ENCODE results near the gene TIMMDC1. TPM values are rescaled to one million over a fixed set of nuclear protein-coding genes. Genes with fewer than 3 reads are reported as not detected.

The TIMMDC1 gene
- polyA plus RNA-seq, 1 of the 3 experiments (the other 2 are of a cell fraction), result 128 TPM

DNA sequence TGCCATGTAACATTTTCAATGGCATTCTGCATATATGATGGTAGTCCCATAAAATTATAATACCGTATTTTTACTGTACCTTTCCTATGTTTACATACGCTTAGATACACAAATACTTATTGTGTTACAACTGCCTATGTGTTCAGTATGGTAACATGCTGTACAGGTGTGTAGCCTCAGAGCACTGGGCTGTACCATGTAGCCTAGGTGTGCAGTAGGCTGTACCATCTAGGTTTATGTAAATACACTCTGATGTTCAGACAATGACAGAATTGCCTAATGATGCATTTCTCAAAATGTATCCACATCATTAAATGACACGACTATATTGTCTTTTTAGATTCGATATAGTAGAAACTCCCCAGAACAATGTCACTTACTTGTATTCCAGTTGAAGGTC is 38.4 kb downstream of the TIMMDC1 start (continued):
- no peak for TF ChIP-seq FOSL2 (IDR thresholded peaks at IDR 0.05; ENCODE audit: borderline replicate concordance, low read depth)

DNA sequence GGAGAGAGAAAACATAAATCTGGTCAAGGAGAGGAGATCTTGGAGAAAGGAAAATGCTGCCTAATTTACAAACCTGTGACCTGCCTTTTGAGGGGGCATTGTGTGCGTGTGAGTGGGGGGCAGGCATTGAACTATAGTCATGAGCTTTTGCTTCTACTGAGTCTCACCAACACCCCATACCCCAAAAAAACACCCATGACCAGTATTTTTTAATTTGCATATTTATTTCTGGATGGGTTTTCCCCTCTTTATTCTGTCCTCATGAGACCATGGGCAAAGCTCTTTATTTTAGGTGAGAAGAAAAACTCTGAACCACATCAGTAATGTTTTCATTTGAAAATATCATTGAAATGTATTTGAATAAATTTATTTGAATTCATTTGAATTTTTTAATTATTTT is 40.4 kb downstream of the TIMMDC1 start:
- Histone ChIP-seq H3K36me3 (replicated peaks in 1 of 2; ENCODE audit: control insufficient read depth in 1 of 2, insufficient read depth in 2 of 2, low read length in 1 of 2) (no peaks in the 10 kb centered on the region), H3F3A (replicated peaks; ENCODE audit: insufficient read depth) (no peaks in the 10 kb centered on the region), H3K27ac (ENCODE audit: low read depth in 2 of 2, low read length in 1 of 2) (no peak overlapping the region), H3K4me2 (no peak overlapping the region), H3K9me3 (no peaks in the 10 kb centered on the region), H3K79me2 (ENCODE audit: insufficient read depth) (no peaks in the 10 kb centered on the region), H3K9me2 (no peaks in the 10 kb centered on the region), H2AFZ (ENCODE audit: low read depth) (no peak overlapping the region), H3K27me3 (ENCODE audit: insufficient read depth) (no peaks in the 10 kb centered on the region), H3K4me3 (ENCODE audit: low read depth in 2 of 2, low read length in 1 of 2) (no peak overlapping the region), H4K20me1 (ENCODE audit: insufficient read depth) (no peaks in the 10 kb centered on the region), H3K9ac (no peak overlapping the region), H3K4me1 (ENCODE audit: control insufficient read depth in 1 of 2, insufficient read depth in 2 of 2, low read depth in 1 of 2, low read length in 1 of 2) (no peaks in the 10 kb centered on the region)
- ChIA-PET POLR2A (no interaction called here), CTCF (interaction anchor here (1.4 kb wide), 1 partner anchor 47 kb away, joined by 3 read pairs; no protein-coding TSS in a partner anchor)
- TF ChIP-seq TEAD4 (IDR thresholded peaks at IDR 0.05; ENCODE audit: borderline replicate concordance, insufficient read depth) (no peak), SMC3 (IDR thresholded peaks at IDR 0.05; ENCODE audit: low read depth, low read length) (no peak), CHD2 (IDR thresholded peaks at IDR 0.05; ENCODE audit: low read length, partially characterized antibody) (no peak), JUND (IDR thresholded peaks at IDR 0.05) (no peak), YY1 (IDR thresholded peaks at IDR 0.05; ENCODE audit: low read depth) (no peak), NFIC (IDR thresholded peaks at IDR 0.05; ENCODE audit: borderline replicate concordance) (no peak), MXI1 (IDR thresholded peaks at IDR 0.05; ENCODE audit: low read depth, low read length) (no peak), EP300 (IDR thresholded peaks at IDR 0.05; ENCODE audit: borderline replicate concordance in 1 of 2, low read depth in 1 of 2, low read length in 1 of 2) (no peak)
- TF ChIP-seq, protein P1, sequence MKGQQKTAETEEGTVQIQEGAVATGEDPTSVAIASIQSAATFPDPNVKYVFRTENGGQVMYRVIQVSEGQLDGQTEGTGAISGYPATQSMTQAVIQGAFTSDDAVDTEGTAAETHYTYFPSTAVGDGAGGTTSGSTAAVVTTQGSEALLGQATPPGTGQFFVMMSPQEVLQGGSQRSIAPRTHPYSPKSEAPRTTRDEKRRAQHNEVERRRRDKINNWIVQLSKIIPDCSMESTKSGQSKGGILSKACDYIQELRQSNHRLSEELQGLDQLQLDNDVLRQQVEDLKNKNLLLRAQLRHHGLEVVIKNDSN (IDR thresholded peaks at IDR 0.05; ENCODE audit: borderline replicate concordance, low read depth), result no peak
- TF ChIP-seq, protein P2, sequence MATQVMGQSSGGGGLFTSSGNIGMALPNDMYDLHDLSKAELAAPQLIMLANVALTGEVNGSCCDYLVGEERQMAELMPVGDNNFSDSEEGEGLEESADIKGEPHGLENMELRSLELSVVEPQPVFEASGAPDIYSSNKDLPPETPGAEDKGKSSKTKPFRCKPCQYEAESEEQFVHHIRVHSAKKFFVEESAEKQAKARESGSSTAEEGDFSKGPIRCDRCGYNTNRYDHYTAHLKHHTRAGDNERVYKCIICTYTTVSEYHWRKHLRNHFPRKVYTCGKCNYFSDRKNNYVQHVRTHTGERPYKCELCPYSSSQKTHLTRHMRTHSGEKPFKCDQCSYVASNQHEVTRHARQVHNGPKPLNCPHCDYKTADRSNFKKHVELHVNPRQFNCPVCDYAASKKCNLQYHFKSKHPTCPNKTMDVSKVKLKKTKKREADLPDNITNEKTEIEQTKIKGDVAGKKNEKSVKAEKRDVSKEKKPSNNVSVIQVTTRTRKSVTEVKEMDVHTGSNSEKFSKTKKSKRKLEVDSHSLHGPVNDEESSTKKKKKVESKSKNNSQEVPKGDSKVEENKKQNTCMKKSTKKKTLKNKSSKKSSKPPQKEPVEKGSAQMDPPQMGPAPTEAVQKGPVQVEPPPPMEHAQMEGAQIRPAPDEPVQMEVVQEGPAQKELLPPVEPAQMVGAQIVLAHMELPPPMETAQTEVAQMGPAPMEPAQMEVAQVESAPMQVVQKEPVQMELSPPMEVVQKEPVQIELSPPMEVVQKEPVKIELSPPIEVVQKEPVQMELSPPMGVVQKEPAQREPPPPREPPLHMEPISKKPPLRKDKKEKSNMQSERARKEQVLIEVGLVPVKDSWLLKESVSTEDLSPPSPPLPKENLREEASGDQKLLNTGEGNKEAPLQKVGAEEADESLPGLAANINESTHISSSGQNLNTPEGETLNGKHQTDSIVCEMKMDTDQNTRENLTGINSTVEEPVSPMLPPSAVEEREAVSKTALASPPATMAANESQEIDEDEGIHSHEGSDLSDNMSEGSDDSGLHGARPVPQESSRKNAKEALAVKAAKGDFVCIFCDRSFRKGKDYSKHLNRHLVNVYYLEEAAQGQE (IDR thresholded peaks at IDR 0.05; ENCODE audit: low read depth, low read length), result no peak
- TF ChIP-seq, protein P3, sequence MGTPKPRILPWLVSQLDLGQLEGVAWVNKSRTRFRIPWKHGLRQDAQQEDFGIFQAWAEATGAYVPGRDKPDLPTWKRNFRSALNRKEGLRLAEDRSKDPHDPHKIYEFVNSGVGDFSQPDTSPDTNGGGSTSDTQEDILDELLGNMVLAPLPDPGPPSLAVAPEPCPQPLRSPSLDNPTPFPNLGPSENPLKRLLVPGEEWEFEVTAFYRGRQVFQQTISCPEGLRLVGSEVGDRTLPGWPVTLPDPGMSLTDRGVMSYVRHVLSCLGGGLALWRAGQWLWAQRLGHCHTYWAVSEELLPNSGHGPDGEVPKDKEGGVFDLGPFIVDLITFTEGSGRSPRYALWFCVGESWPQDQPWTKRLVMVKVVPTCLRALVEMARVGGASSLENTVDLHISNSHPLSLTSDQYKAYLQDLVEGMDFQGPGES (IDR thresholded peaks at IDR 0.05; ENCODE audit: low read depth, low read length), result no peak
- 88% methylated on average over 1 of the region's 1 CpG for WGBS (ENCODE audit: low lambda C conversion rate)
- DNase-seq, result no peak
